COLO829 (cell line): Measurements from ENCODE around the gene IL1R1.

ENCODE experiments used
- DNase-seq: peaks from one replicate; pipeline ENCODE4 v3.0.0; 2012; ENCODE audit warnings: low spot score

Gene IL1R1

GRCh38 chr2:102204638-102205037 lies 62.1 kb downstream of the IL1R1 start:
- no peak for DNase-seq

- no peak for DNase-seq
These were observed 64.3 kb downstream of the IL1R1 start for GRCh38 chr2:102206666-102207341.

- no peak for DNase-seq
These were observed 66.2 kb downstream of the IL1R1 start for GRCh38 chr2:102208774-102209173.

GRCh38 chr2:102209474-102209873 lies 66.9 kb downstream of the IL1R1 start:
- no peak for DNase-seq

- no peak for DNase-seq
These were observed 74.5 kb downstream of the IL1R1 start for GRCh38 chr2:102217032-102217431.

- no peak for DNase-seq
These were observed 82.5 kb downstream of the IL1R1 start for GRCh38 chr2:102224824-102225739.

- DNase-seq: no peak
These were observed 83.6 kb downstream of the IL1R1 start for GRCh38 chr2:102226171-102226570.

- DNase-seq: no peak
These were observed 84.3 kb downstream of the IL1R1 start for GRCh38 chr2:102226612-102227391.

- no peak for DNase-seq
These were observed 86.7 kb downstream of the IL1R1 start for GRCh38 chr2:102229141-102229769.
